Measurements from ENCODE around the gene APIP. TPM values are rescaled to one million over a fixed set of nuclear protein-coding genes. Genes with fewer than 3 reads are reported as not detected.

The APIP gene
- total RNA-seq, 1 experiment from 2014 or later: 42.6 TPM

- Histone ChIP-seq H3K36me3 (ENCODE audit: control insufficient read depth, insufficient read depth, low read length) (no peaks in the 10 kb centered on the region), H3K4me3 (ENCODE audit: low read depth in 2 of 2, low read length in 2 of 2) (no peak overlapping the region), H3K4me1 (ENCODE audit: control insufficient read depth, insufficient read depth, low read length) (no peaks in the 10 kb centered on the region), H3K27ac (ENCODE audit: low read length) (no peak overlapping the region), H3K27me3 (ENCODE audit: control insufficient read depth, insufficient read depth, low read length) (no peaks in the 10 kb centered on the region; the same call in 1 of the 2 replicates), H3K9me3 (ENCODE audit: control insufficient read depth, insufficient read depth, low read depth, low read length) (no peaks in the 10 kb centered on the region)
- in situ Hi-C loops (cut with HindIII; ENCODE audit: low pct_unique_long_range_greater_than_20kb, low sequenced_read_pairs) (no loop called here), intact Hi-C loops (cut with micrococcal nuclease; ENCODE audit: unreplicated experiment) (no loop called here)
- BruUV-seq (replicated peaks): no TSS peak
- ChIA-PET POLR2A (no interaction called here), CTCF (no interaction called here)
- no peak for ATAC-seq
- no peak for TF ChIP-seq POLR2AphosphoS5 (IDR thresholded peaks at IDR 0.05; ENCODE audit: low read depth, low read length)
- TF ChIP-seq CTCF (IDR thresholded peaks at IDR 0.05): no peak
- TF ChIP-seq SIN3A (IDR thresholded peaks at IDR 0.05; ENCODE audit: borderline replicate concordance, insufficient read depth, low read depth, low read length): no peak
- no peak for TF ChIP-seq TCF7L2 (IDR thresholded peaks at IDR 0.05; ENCODE audit: low read depth, low read length)
- TF ChIP-seq, protein P1, sequence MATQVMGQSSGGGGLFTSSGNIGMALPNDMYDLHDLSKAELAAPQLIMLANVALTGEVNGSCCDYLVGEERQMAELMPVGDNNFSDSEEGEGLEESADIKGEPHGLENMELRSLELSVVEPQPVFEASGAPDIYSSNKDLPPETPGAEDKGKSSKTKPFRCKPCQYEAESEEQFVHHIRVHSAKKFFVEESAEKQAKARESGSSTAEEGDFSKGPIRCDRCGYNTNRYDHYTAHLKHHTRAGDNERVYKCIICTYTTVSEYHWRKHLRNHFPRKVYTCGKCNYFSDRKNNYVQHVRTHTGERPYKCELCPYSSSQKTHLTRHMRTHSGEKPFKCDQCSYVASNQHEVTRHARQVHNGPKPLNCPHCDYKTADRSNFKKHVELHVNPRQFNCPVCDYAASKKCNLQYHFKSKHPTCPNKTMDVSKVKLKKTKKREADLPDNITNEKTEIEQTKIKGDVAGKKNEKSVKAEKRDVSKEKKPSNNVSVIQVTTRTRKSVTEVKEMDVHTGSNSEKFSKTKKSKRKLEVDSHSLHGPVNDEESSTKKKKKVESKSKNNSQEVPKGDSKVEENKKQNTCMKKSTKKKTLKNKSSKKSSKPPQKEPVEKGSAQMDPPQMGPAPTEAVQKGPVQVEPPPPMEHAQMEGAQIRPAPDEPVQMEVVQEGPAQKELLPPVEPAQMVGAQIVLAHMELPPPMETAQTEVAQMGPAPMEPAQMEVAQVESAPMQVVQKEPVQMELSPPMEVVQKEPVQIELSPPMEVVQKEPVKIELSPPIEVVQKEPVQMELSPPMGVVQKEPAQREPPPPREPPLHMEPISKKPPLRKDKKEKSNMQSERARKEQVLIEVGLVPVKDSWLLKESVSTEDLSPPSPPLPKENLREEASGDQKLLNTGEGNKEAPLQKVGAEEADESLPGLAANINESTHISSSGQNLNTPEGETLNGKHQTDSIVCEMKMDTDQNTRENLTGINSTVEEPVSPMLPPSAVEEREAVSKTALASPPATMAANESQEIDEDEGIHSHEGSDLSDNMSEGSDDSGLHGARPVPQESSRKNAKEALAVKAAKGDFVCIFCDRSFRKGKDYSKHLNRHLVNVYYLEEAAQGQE (IDR thresholded peaks at IDR 0.05; ENCODE audit: insufficient read depth in 1 of 2, low read depth in 2 of 2, low read length in 1 of 2): no peak
- DNase-seq (ENCODE audit: low read depth, low spot score): no peak
Measured at GRCh38 chr11:34843271-34843670, 72.9 kb downstream of the APIP start.

- POLR2A ChIA-PET: no interaction called here
- TF ChIP-seq CTCF (IDR thresholded peaks at IDR 0.05): peak; percentile 69
- TF ChIP-seq SIN3A (IDR thresholded peaks at IDR 0.05; ENCODE audit: borderline replicate concordance, insufficient read depth, low read depth, low read length): no peak
- TF ChIP-seq TCF7L2 (IDR thresholded peaks at IDR 0.05; ENCODE audit: low read depth, low read length): no peak
- TF ChIP-seq, protein P1 (IDR thresholded peaks at IDR 0.05; ENCODE audit: insufficient read depth in 1 of 2, low read depth in 2 of 2, low read length in 1 of 2): no peak
- H3K4me3 ChIP-seq (ENCODE audit: low read depth in 2 of 2, low read length in 2 of 2): no peak overlapping the region
- ATAC-seq: peak; percentile 89
- H3K27me3 ChIP-seq (ENCODE audit: control insufficient read depth, insufficient read depth, low read length): no peaks in the 10 kb centered on the region; the same call in 1 of the 2 replicates
- CTCF ChIA-PET: no interaction called here
- peak; percentile 12 for DNase-seq (ENCODE audit: low read depth, low spot score)
- in situ Hi-C loops (cut with HindIII; ENCODE audit: low pct_unique_long_range_greater_than_20kb, low sequenced_read_pairs): no loop called here
- BruUV-seq (replicated peaks): no TSS peak
- intact Hi-C loops (cut with micrococcal nuclease; ENCODE audit: unreplicated experiment): no loop called here
- H3K4me1 ChIP-seq (ENCODE audit: control insufficient read depth, insufficient read depth, low read length): no peaks in the 10 kb centered on the region
- H3K9me3 ChIP-seq (ENCODE audit: control insufficient read depth, insufficient read depth, low read depth, low read length): no peaks in the 10 kb centered on the region
- no peaks in the 10 kb centered on the region for H3K36me3 ChIP-seq (ENCODE audit: control insufficient read depth, insufficient read depth, low read length)
- H3K27ac ChIP-seq (ENCODE audit: low read length): no peak overlapping the region
Measured at GRCh38 chr11:34840736-34841386, 75.3 kb downstream of the APIP start.
